OCI-LY1 (cell line): ENCODE results near the gene ENO3.

Experiments
- H2AFZ ChIP-seq: fragments of 200-600 bp; sonication (generic), shearing (Covaris generic); 2 replicates; pipeline ENCODE4 v1.6.0; 2014; ENCODE audit warnings: antibody characterized with exemption, mild to moderate bottlenecking, low read length
- H3F3A ChIP-seq: fragments of 200-600 bp; sonication (generic), shearing (Covaris generic); 2 replicates; pipeline ENCODE4 v1.6.0; 2014; ENCODE audit warnings: mild to moderate bottlenecking, antibody characterized with exemption, low read length, moderate library complexity; ENCODE audit not compliant: insufficient read depth
- H3K27ac ChIP-seq: fragments of 200-600 bp; sonication (generic); 2 replicates; pipeline ENCODE4 v1.5.1; 2014; ENCODE audit warnings: low read length, mixed run types, mild to moderate bottlenecking, low read depth; ENCODE audit not compliant: poor library complexity, severe bottlenecking
- H3K27me3 ChIP-seq: fragments of 200-600 bp; sonication (generic); 2 replicates; pipeline ENCODE4 v1.6.0; 2014; ENCODE audit warnings: antibody characterized with exemption, mild to moderate bottlenecking, low read length, moderate library complexity; ENCODE audit not compliant: insufficient read depth
- H3K36me3 ChIP-seq: fragments of 200-600 bp; sonication (generic); 2 replicates; pipeline ENCODE4 v1.6.1; 2014; ENCODE audit warnings: mild to moderate bottlenecking, antibody characterized with exemption, low read length, moderate library complexity, mixed read lengths; ENCODE audit not compliant: insufficient read depth
- H3K4me1 ChIP-seq: fragments of 200-600 bp; sonication (generic); 2 replicates; pipeline ENCODE4 v1.5.1; 2014; ENCODE audit warnings: mild to moderate bottlenecking, low read length, moderate library complexity; ENCODE audit not compliant: insufficient read depth, severe bottlenecking
- H3K4me2 ChIP-seq: fragments of 200-600 bp; sonication (generic), shearing (Covaris generic); 2 replicates; pipeline ENCODE4 v1.6.1; 2014; ENCODE audit warnings: low read length
- H3K4me3 ChIP-seq: fragments of 200-600 bp; sonication (generic); 2 replicates; pipeline ENCODE4 v1.5.1; 2014; ENCODE audit warnings: low read length, low read depth, mild to moderate bottlenecking, mixed read lengths; ENCODE audit not compliant: poor library complexity, severe bottlenecking
- H3K79me2 ChIP-seq: fragments of 200-600 bp; shearing (Covaris generic); 2 replicates; pipeline ENCODE4 v1.6.1; 2016; ENCODE audit warnings: mixed run types, low read length, mixed read lengths; ENCODE audit not compliant: insufficient read depth
- H3K9ac ChIP-seq: fragments of 200-600 bp; sonication (generic), shearing (Covaris generic); 2 replicates; pipeline ENCODE4 v1.6.1; 2014; ENCODE audit warnings: mild to moderate bottlenecking, low read length, mixed read lengths
- H3K9me2 ChIP-seq: fragments of 200-600 bp; sonication (generic), shearing (Covaris generic); 2 replicates; pipeline ENCODE4 v1.6.1; 2014; ENCODE audit warnings: low read depth, mild to moderate bottlenecking, low read length, mixed read lengths
- H3K9me3 ChIP-seq: fragments of 200-600 bp; shearing (Covaris generic); 2 replicates; pipeline ENCODE4 v1.6.1; 2014; ENCODE audit warnings: low read length, mixed read lengths
- H4K20me1 ChIP-seq: fragments of 200-600 bp; sonication (generic), shearing (Covaris generic); 2 replicates; pipeline ENCODE4 v1.6.0; 2016; ENCODE audit warnings: mild to moderate bottlenecking, low read length; ENCODE audit not compliant: insufficient read depth
- CTCF ChIP-seq: fragments of 200-600 bp; sonication (generic), shearing (Covaris generic); IDR thresholded peaks from 2 replicates; pipeline ENCODE4 v1.5.1; 2017; ENCODE audit warnings: mild to moderate bottlenecking, antibody characterized with exemption, low read length, moderate library complexity, mixed read lengths
- EZH2 ChIP-seq: fragments of 200-600 bp; sonication (generic), shearing (Covaris generic); IDR thresholded peaks from 2 replicates; pipeline ENCODE4 v1.8.0; 2017; ENCODE audit warnings: borderline replicate concordance, mixed run types, mild to moderate bottlenecking, antibody characterized with exemption, low read length, moderate library complexity, mixed read lengths

The ENO3 gene

GRCh38 chr17:4958102-4958501 is 7.2 kb downstream of the ENO3 start:
- no peak overlapping the region for H3K9ac ChIP-seq

GRCh38 chr17:4959261-4959965 is 8.5 kb downstream of the ENO3 start:
- no peaks in the 10 kb centered on the region for H3K27me3 ChIP-seq
- peaks cover 18% of the 10 kb centered on the region for H3K36me3 ChIP-seq
- H3F3A ChIP-seq = no peaks in the 10 kb centered on the region
- H4K20me1 ChIP-seq = no peaks in the 10 kb centered on the region
- H3K9me3 ChIP-seq = no peaks in the 10 kb centered on the region
- no peaks in the 10 kb centered on the region for H3K79me2 ChIP-seq
- no peaks in the 10 kb centered on the region for H3K4me1 ChIP-seq
- no peak overlapping the region for H3K27ac ChIP-seq
- no peak overlapping the region for H3K4me3 ChIP-seq
- no peak overlapping the region for H3K9ac ChIP-seq
- no peak overlapping the region for H3K4me2 ChIP-seq
- no peak overlapping the region for H2AFZ ChIP-seq
- no peaks in the 10 kb centered on the region for H3K9me2 ChIP-seq
- TF ChIP-seq EZH2 (no peak), CTCF (no peak)

More at GRCh38 chr17:4958102-4958501, 7.2 kb downstream of the ENO3 start:
- Histone ChIP-seq H3F3A (no peaks in the 10 kb centered on the region), H4K20me1 (no peaks in the 10 kb centered on the region), H3K27me3 (no peaks in the 10 kb centered on the region), H3K4me3 (no peak overlapping the region), H3K9me2 (no peaks in the 10 kb centered on the region), H3K79me2 (no peaks in the 10 kb centered on the region), H3K4me1 (no peaks in the 10 kb centered on the region), H3K9me3 (no peaks in the 10 kb centered on the region), H2AFZ (no peak overlapping the region), H3K4me2 (no peak overlapping the region), H3K36me3 (peaks cover 18% of the 10 kb centered on the region), H3K27ac (no peak overlapping the region)
- no peak for TF ChIP-seq EZH2
- no peak for TF ChIP-seq CTCF

- Histone ChIP-seq H2AFZ (no peak overlapping the region), H3K36me3 (peaks cover 22% of the 10 kb centered on the region), H3K9me2 (no peaks in the 10 kb centered on the region), H3K9ac (no peak overlapping the region), H3K79me2 (no peaks in the 10 kb centered on the region), H3K4me3 (no peak overlapping the region), H3K27ac (no peak overlapping the region), H3K4me1 (no peaks in the 10 kb centered on the region), H3K9me3 (no peaks in the 10 kb centered on the region), H3F3A (no peaks in the 10 kb centered on the region), H4K20me1 (no peaks in the 10 kb centered on the region), H3K27me3 (no peaks in the 10 kb centered on the region), H3K4me2 (no peak overlapping the region)
- TF ChIP-seq EZH2 (no peak), CTCF (no peak)
Observed at GRCh38 chr17:4960279-4960922, 9.5 kb downstream of the ENO3 start.
